ENCODE data around the gene DLGAP1.
"Not testable (repeated sequence)": the region's sequence is repeated elsewhere in the genome, so short reads cannot be mapped to it uniquely, and the experiment has no call there.

Gene DLGAP1

GRCh38 chr18:3472121-3472520, 983.0 kb downstream of the DLGAP1 start:
- not testable (repeated sequence) for DNase-seq

- DNase-seq = no peak
Observed at GRCh38 chr18:3471141-3471648, 983.9 kb downstream of the DLGAP1 start.

GRCh38 chr18:3468833-3469232, 986.3 kb downstream of the DLGAP1 start:
- DNase-seq = no peak

- no peak for DNase-seq
Observed at GRCh38 chr18:3468066-3468705, 986.9 kb downstream of the DLGAP1 start.

- DNase-seq = no peak
Observed at GRCh38 chr18:3466872-3467271, 988.2 kb downstream of the DLGAP1 start.

GRCh38 chr18:3466045-3466444, 989.1 kb downstream of the DLGAP1 start:
- DNase-seq = no peak

GRCh38 chr18:3463051-3463450, 992.1 kb downstream of the DLGAP1 start:
- no peak for DNase-seq

- DNase-seq = no peak
Observed at GRCh38 chr18:3461704-3462103, 993.4 kb downstream of the DLGAP1 start.

GRCh38 chr18:3460823-3461398, 994.2 kb downstream of the DLGAP1 start:
- DNase-seq = no peak

- DNase-seq = no peak
Observed at GRCh38 chr18:3458952-3459853, 995.9 kb downstream of the DLGAP1 start.

- no peak for DNase-seq
Observed at GRCh38 chr18:3458378-3458777, 996.7 kb downstream of the DLGAP1 start.

GRCh38 chr18:3457261-3457724, 997.8 kb downstream of the DLGAP1 start:
- DNase-seq = no peak

GRCh38 chr18:3456686-3457069, 998.4 kb downstream of the DLGAP1 start:
- no peak for DNase-seq

- no peak for DNase-seq
Observed at GRCh38 chr18:3455907-3456685, 999.0 kb downstream of the DLGAP1 start.

- no peak for DNase-seq
Observed at GRCh38 chr18:3455090-3455635, 999.9 kb downstream of the DLGAP1 start.

- no peak for DNase-seq
Observed at GRCh38 chr18:3454365-3455089, 1000.6 kb downstream of the DLGAP1 start.

GRCh38 chr18:3453540-3454364, 1001.4 kb downstream of the DLGAP1 start:
- DNase-seq = no peak

- DNase-seq = no peak
Observed at GRCh38 chr18:3452750-3453539, 1002.2 kb downstream of the DLGAP1 start.

GRCh38 chr18:3451989-3452749, 1002.9 kb downstream of the DLGAP1 start:
- DNase-seq = no peak

All from NCI-H1417 treated with DMSO at 0.1 percent for 48 hours (cell line).